HL-60 (cell line): Measurements from ENCODE around the gene RYR3.

Source experiments
- CTCF ChIP-seq: IDR thresholded peaks from one replicate; pipeline ENCODE4 v1.5.1; 2011; ENCODE audit warnings: low read length, control low read depth, inconsistent platforms; ENCODE audit not compliant: insufficient read depth
- GABPA ChIP-seq: IDR thresholded peaks from 2 replicates; pipeline ENCODE4 v1.6.1; 2012; ENCODE audit warnings: low read depth

- TF ChIP-seq CTCF (no peak), GABPA (no peak)
Observed at GRCh38 chr15:33378866-33379480, 68.2 kb downstream of the RYR3 start.
